IPS DF 6.9 (cell line): ENCODE data around the gene SUFU.

Experiments
- DNase-seq: peaks from one replicate; pipeline ENCODE4 v3.0.0-alpha.2; 2013; ENCODE audit warnings: low read depth, low spot score
- H3K27ac ChIP-seq: one replicate; pipeline ENCODE4 v1.5.1; 2013; ENCODE audit warnings: low read length, control low read depth
- H3K27me3 ChIP-seq: 2 replicates; pipeline ENCODE4 v1.6.1; 2013; ENCODE audit warnings: mild to moderate bottlenecking, low read length; ENCODE audit not compliant: control insufficient read depth, insufficient read depth
- H3K36me3 ChIP-seq: 2 replicates; pipeline ENCODE4 v1.6.1; 2013; ENCODE audit warnings: low read length; ENCODE audit not compliant: control insufficient read depth, insufficient read depth
- H3K4me1 ChIP-seq: 2 replicates; pipeline ENCODE4 v1.6.1; 2013; ENCODE audit warnings: low read length; ENCODE audit not compliant: control insufficient read depth, insufficient read depth
- H3K4me3 ChIP-seq: 2 replicates; pipeline ENCODE4 v1.5.1; 2013; ENCODE audit warnings: mild to moderate bottlenecking, low read length
- H3K9me3 ChIP-seq: 2 replicates; pipeline ENCODE4 v1.6.1; 2013; ENCODE audit warnings: low read length, inconsistent platforms; ENCODE audit not compliant: control insufficient read depth, insufficient read depth
- WGBS: extraction: QIAGEN DNeasy Blood & Tissue Kit; methylation state at CpG from one replicate; pipeline ENCODE4 v1.1.7; 2013; ENCODE audit warnings: mixed read lengths, missing lambda C conversion rate; ENCODE audit not compliant: insufficient read length, insufficient coverage; 5-methylcytosine and 5-hydroxymethylcytosine counted together

Gene SUFU

GRCh38 chr10:102673819-102674511, 170.2 kb downstream of the SUFU start:
- Histone ChIP-seq H3K4me3 (no peak overlapping the region), H3K36me3 (no peaks in the 10 kb centered on the region), H3K27ac (no peak overlapping the region), H3K4me1 (peaks cover 10% of the 10 kb centered on the region), H3K9me3 (no peaks in the 10 kb centered on the region), H3K27me3 (no peaks in the 10 kb centered on the region)
- no peak for DNase-seq
- no CpG with 5 or more reads among the region's 19 CpGs for WGBS

DNA sequence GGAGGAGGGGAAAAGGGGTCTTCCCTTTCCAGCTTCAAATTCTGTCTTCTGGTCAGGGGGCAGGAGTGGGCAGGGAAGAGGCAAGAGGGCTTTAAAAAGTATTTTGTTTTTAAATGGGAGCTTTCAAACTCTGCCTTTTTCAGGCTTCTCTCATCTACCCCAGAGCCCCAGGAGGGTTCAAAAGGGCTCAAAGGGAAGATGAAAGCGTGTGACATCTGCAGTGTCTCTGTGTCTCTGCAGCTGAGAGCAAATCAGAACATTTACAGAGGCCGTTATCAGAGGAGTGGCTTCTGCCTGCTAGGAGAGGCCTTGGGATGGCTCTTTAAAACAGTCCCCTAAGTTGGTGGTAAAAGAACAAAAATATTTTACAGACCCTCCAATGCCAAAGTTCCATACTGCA, 170.8 kb downstream of the SUFU start:
- no peak overlapping the region for H3K27ac ChIP-seq
- no peaks in the 10 kb centered on the region for H3K36me3 ChIP-seq
- no CpG with 5 or more reads among the region's 2 CpGs for WGBS
- no peak overlapping the region for H3K4me3 ChIP-seq
- no peak for DNase-seq
- no peaks in the 10 kb centered on the region for H3K9me3 ChIP-seq
- H3K27me3 ChIP-seq, result no peaks in the 10 kb centered on the region
- peaks cover 10% of the 10 kb centered on the region for H3K4me1 ChIP-seq

DNA sequence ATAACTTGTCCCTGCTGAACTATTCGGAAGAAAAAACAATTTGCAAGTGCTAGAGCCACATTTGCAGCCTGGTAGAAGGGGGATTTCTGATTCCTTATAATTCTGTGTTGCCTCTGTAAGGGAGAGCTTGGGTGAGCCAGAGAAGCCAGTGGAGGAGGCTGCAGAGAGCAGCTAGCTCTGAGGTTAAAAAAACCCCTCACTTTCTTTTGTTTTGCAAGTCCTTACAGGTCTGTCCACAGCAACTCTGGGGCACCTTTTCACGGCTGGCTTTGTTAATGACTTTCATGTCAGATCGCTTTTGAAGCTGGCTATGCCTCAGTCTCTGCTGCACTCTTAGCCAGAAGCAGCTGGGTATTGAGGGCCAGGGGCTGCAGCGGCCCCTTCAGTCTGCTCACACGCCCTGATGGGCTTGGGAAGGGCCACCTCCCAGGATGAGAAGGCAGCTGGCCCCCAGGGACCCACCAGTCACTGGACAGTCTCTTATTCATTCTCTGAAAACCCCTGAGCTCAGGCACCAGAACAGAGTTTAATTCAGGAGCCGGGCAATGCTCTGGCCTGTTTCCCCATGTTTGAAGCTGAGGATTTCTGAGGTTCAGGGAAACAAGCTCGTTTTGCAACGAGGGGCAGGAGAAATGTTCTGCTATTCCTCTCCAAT, 171.4 kb downstream of the SUFU start:
- no CpG with 5 or more reads among the region's 8 CpGs for WGBS
- Histone ChIP-seq H3K4me1 (peaks cover 10% of the 10 kb centered on the region), H3K27ac (no peak overlapping the region)

GRCh38 chr10:102675666-102676533, 172.1 kb downstream of the SUFU start:
- H3K36me3 ChIP-seq, result no peaks in the 10 kb centered on the region
- no peak for DNase-seq
- no peaks in the 10 kb centered on the region for H3K9me3 ChIP-seq
- peaks cover 10% of the 10 kb centered on the region for H3K4me1 ChIP-seq
- H3K27ac ChIP-seq, result no peak overlapping the region
- H3K27me3 ChIP-seq, result no peaks in the 10 kb centered on the region
- no CpG with 5 or more reads among the region's 16 CpGs for WGBS
- no peak overlapping the region for H3K4me3 ChIP-seq

More for the DNA sequence above, 171.4 kb downstream of the SUFU start:
- Histone ChIP-seq H3K9me3 (no peaks in the 10 kb centered on the region), H3K36me3 (no peaks in the 10 kb centered on the region), H3K27me3 (no peaks in the 10 kb centered on the region), H3K4me3 (no peak overlapping the region)
- no peak for DNase-seq

- Histone ChIP-seq H3K36me3 (no peaks in the 10 kb centered on the region), H3K4me3 (no peak overlapping the region), H3K4me1 (peaks cover 10% of the 10 kb centered on the region), H3K27ac (no peak overlapping the region), H3K27me3 (no peaks in the 10 kb centered on the region), H3K9me3 (no peaks in the 10 kb centered on the region)
- no peak for DNase-seq
- WGBS, result no CpG with 5 or more reads among the region's 9 CpGs
These were observed 173.0 kb downstream of the SUFU start for GRCh38 chr10:102676534-102677315.

DNA sequence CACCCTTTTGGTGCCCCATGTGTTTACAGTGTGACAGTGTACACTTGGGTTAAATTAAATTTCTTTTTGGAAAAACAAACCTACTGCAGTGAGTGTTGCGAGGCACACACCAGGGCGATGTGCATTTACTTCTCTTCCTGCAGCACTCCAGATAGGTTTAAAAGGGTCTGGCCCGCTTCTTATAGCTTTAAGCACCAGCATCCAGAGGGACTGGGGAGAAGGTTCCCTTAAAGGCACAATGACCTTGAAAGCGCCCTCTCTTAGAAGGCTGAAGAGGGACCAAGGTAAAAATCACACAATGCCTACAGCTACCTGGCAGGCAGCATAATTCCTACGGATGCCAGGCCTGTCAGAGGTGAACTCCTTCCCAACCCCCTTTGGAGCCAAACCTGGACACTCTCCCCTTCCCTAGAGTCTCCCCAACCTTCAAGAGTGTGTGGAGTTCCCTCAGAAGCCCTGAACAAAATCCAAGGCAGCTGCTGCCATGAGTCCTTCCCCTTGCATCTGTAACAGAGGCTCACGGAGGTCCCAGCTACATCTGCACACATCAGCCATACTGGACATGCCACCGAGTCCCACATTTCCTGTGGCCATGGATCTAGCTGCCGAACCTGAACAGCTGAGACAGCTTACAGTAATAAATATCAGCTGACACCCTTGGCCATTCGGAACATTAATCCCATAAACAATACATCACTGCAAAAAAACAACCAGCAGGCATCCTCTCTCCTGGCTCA, 173.7 kb downstream of the SUFU start:
- H3K27ac ChIP-seq, result no peak overlapping the region
- no peaks in the 10 kb centered on the region for H3K36me3 ChIP-seq
- no CpG with 5 or more reads among the region's 9 CpGs for WGBS
- H3K4me3 ChIP-seq, result no peak overlapping the region
- DNase-seq, result no peak
- H3K9me3 ChIP-seq, result no peaks in the 10 kb centered on the region
- no peaks in the 10 kb centered on the region for H3K27me3 ChIP-seq
- H3K4me1 ChIP-seq, result peaks cover 10% of the 10 kb centered on the region

DNA sequence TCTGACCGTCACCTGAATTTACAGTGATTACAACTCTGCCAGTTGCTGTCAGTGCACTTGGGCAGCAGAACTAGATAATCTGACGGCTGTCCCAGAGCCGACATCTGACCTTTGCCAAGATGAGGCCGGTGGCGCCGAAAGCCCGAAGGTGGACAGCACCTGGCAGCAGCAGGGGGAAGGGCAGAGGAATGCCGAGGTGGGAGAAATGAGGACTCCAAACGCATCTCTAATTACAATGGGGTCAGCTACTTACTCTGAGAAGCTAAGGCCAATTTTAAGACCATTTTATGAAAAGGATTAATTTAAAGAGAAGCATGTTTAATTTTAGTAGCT, 174.3 kb downstream of the SUFU start:
- Histone ChIP-seq H3K4me1 (peaks cover 10% of the 10 kb centered on the region), H3K36me3 (no peaks in the 10 kb centered on the region), H3K27ac (no peak overlapping the region), H3K9me3 (no peaks in the 10 kb centered on the region), H3K27me3 (no peaks in the 10 kb centered on the region), H3K4me3 (no peak overlapping the region)
- DNase-seq, result no peak
- no CpG with 5 or more reads among the region's 9 CpGs for WGBS

GRCh38 chr10:102678842-102679289, 175.1 kb downstream of the SUFU start:
- peaks cover 10% of the 10 kb centered on the region for H3K4me1 ChIP-seq

DNA sequence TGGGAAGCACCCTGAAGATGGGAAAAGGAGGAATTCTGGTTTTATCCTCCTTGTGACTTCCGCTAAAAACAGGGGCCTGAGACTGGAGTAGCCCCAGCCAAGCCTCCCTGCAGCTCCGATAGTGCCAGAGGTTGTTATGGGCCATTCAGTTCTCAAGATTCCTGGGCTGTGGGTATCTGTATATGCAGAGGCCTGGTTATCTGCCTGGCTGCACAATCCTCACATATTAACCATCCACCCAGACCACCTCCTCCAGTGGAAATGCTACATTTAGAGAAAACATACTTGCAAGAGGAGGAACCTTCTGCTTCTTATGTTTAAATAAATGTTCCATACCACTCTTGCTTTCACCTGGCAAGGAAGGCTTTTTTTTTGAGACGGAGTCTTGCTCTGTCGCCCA, 175.8 kb downstream of the SUFU start:
- H3K4me3 ChIP-seq, result no peak overlapping the region
- H3K27ac ChIP-seq, result no peak overlapping the region
- no peaks in the 10 kb centered on the region for H3K36me3 ChIP-seq
- no peaks in the 10 kb centered on the region for H3K27me3 ChIP-seq
- no CpG with 5 or more reads among the region's 4 CpGs for WGBS
- no peak for DNase-seq
- H3K9me3 ChIP-seq, result no peaks in the 10 kb centered on the region
- peaks cover 7% of the 10 kb centered on the region for H3K4me1 ChIP-seq

More at GRCh38 chr10:102678842-102679289, 175.1 kb downstream of the SUFU start:
- H3K4me3 ChIP-seq, result no peak overlapping the region
- no CpG with 5 or more reads among the region's 9 CpGs for WGBS
- DNase-seq, result peak; percentile 64
- no peak overlapping the region for H3K27ac ChIP-seq
- H3K9me3 ChIP-seq, result no peaks in the 10 kb centered on the region
- no peaks in the 10 kb centered on the region for H3K36me3 ChIP-seq
- H3K27me3 ChIP-seq, result no peaks in the 10 kb centered on the region
